ENCODE data around the gene FAM185A. TPM values are rescaled to one million over a fixed set of nuclear protein-coding genes. Genes with fewer than 3 reads are reported as not detected.
A peak's percentile ranks its signal among the peaks of the same experiment; 100 is the strongest.
"Not testable (repeated sequence)": the region's sequence is repeated elsewhere in the genome, so short reads cannot be mapped to it uniquely, and the experiment has no call there.

The FAM185A gene
- total RNA-seq (1 to 10 TPM; 4.5 to 4.9 TPM), total RNA-seq (2.3 to 12.4 (median 6.9) reads per million in 172 experiments)
- 3.9 TPM for polyA plus RNA-seq (2013, experiment 1 of 2)
- 5.8 TPM for polyA plus RNA-seq (2013, experiment 2 of 2)

GRCh38 chr7:102748605-102749444 lies at the start of gene FAM185A:
TSS of gene FAM185A (plus strand) at chr7:102748999. CDS start at chr7:102749208, 209 bp downstream.
- H3K4me1 Mint-ChIP-seq (ENCODE audit: low read depth): peaks cover 14% of the 10 kb centered on the region
- ATAC-seq (ENCODE audit: poor library complexity): peak; percentile 98
- intact Hi-C loops (cut with DNase I, micrococcal nuclease): loop anchor here in 1 of 2 experiments (5.0 to 10.0 kb wide), 2 partner anchors 323 to 464 kb away; partner anchors contain the start of genes FBXL13 and SH2B2
- not testable (repeated sequence) for H3K36me3 ChIP-seq (ENCODE audit: insufficient read depth, low read length); H3K27me3 ChIP-seq (ENCODE audit: control insufficient read depth in 1 of 2, insufficient read depth in 2 of 2, low read length in 2 of 2); H3K27ac ChIP-seq (ENCODE audit: low read depth in 1 of 2, low read length in 2 of 2); H3K9me3 Mint-ChIP-seq; H3K36me3 Mint-ChIP-seq (ENCODE audit: low read depth); H3K9me3 ChIP-seq (ENCODE audit: control insufficient read depth in 1 of 2, insufficient read depth in 1 of 2, low read length in 2 of 2); H3K27me3 Mint-ChIP-seq
- peak within 1 kb of the TSS; percentile 90 for H3K4me3 Mint-ChIP-seq
- ChIA-PET POLR2A (interaction anchor here (0.6 to 1.4 kb wide), 3 partner anchors 326 to 581 kb away, joined by 4 to 19 read pairs (median 5); partner anchors contain the start of genes ARMC10, FBXL13 and NAPEPLD), CTCF (interaction anchor here (0.7 kb wide), 1 partner anchor 313 kb away, joined by 3 read pairs; no protein-coding TSS in a partner anchor)
- Histone ChIP-seq H3K4me3 (ENCODE audit: low read length) (peak within 1 kb of the TSS; percentile 70), H3K4me1 (ENCODE audit: insufficient read depth, low read length) (peaks cover 13% of the 10 kb centered on the region)
- DNase-seq: peak; percentile 85 to 98 (median 91)
- peak within 1 kb of the TSS; percentile 55 for H3K27ac Mint-ChIP-seq

GRCh38 chr7:102713011-102713690 lies 35.6 kb upstream of the FAM185A start:
- intact Hi-C loops (cut with DNase I, micrococcal nuclease); H3K9me3 Mint-ChIP-seq; POLR2A ChIA-PET; H3K4me1 Mint-ChIP-seq (ENCODE audit: low read depth); H3K27me3 ChIP-seq (ENCODE audit: control insufficient read depth in 1 of 2, insufficient read depth in 2 of 2, low read length in 2 of 2); H3K27me3 Mint-ChIP-seq; H3K27ac ChIP-seq (ENCODE audit: low read depth in 1 of 2, low read length in 2 of 2); H3K36me3 Mint-ChIP-seq (ENCODE audit: low read depth); H3K36me3 ChIP-seq (ENCODE audit: insufficient read depth, low read length); H3K9me3 ChIP-seq (ENCODE audit: control insufficient read depth in 1 of 2, insufficient read depth in 1 of 2, low read length in 2 of 2); H3K4me3 ChIP-seq (ENCODE audit: low read length); H3K4me1 ChIP-seq (ENCODE audit: insufficient read depth, low read length); H3K4me3 Mint-ChIP-seq: not testable (repeated sequence)
- peak; percentile 33 for ATAC-seq (ENCODE audit: poor library complexity)
- peak overlapping the region; percentile 37 for H3K27ac Mint-ChIP-seq
- CTCF ChIA-PET: interaction anchor here (0.6 kb wide), 1 partner anchor 27 kb away, joined by 3 read pairs; no protein-coding TSS in a partner anchor
- peak in 3 of 14 experiments; percentile 18 to 30 (median 23) for DNase-seq

GRCh38 chr7:102713691-102714080 lies 35.1 kb upstream of the FAM185A start:
- H3K4me1 ChIP-seq (ENCODE audit: insufficient read depth, low read length); H3K9me3 Mint-ChIP-seq; CTCF ChIA-PET; intact Hi-C loops (cut with DNase I, micrococcal nuclease); H3K27ac ChIP-seq (ENCODE audit: low read depth in 1 of 2, low read length in 2 of 2); H3K4me3 Mint-ChIP-seq; DNase-seq; H3K9me3 ChIP-seq (ENCODE audit: control insufficient read depth in 1 of 2, insufficient read depth in 1 of 2, low read length in 2 of 2); POLR2A ChIA-PET; H3K36me3 ChIP-seq (ENCODE audit: insufficient read depth, low read length); H3K4me3 ChIP-seq (ENCODE audit: low read length); H3K36me3 Mint-ChIP-seq (ENCODE audit: low read depth); H3K4me1 Mint-ChIP-seq (ENCODE audit: low read depth); H3K27me3 Mint-ChIP-seq; H3K27me3 ChIP-seq (ENCODE audit: control insufficient read depth in 1 of 2, insufficient read depth in 2 of 2, low read length in 2 of 2); H3K27ac Mint-ChIP-seq: not testable (repeated sequence)
- peak; percentile 10 for ATAC-seq (ENCODE audit: poor library complexity)

GRCh38 chr7:102714774-102715522 lies 33.9 kb upstream of the FAM185A start:
- H3K9me3 Mint-ChIP-seq; H3K36me3 Mint-ChIP-seq (ENCODE audit: low read depth); H3K27ac ChIP-seq (ENCODE audit: low read depth in 1 of 2, low read length in 2 of 2); ATAC-seq (ENCODE audit: poor library complexity); DNase-seq; POLR2A ChIA-PET; H3K27me3 Mint-ChIP-seq; intact Hi-C loops (cut with DNase I, micrococcal nuclease); H3K27ac Mint-ChIP-seq; H3K4me1 Mint-ChIP-seq (ENCODE audit: low read depth); H3K36me3 ChIP-seq (ENCODE audit: insufficient read depth, low read length); H3K27me3 ChIP-seq (ENCODE audit: control insufficient read depth in 1 of 2, insufficient read depth in 2 of 2, low read length in 2 of 2); H3K4me3 ChIP-seq (ENCODE audit: low read length); CTCF ChIA-PET; H3K9me3 ChIP-seq (ENCODE audit: control insufficient read depth in 1 of 2, insufficient read depth in 1 of 2, low read length in 2 of 2); H3K4me3 Mint-ChIP-seq; H3K4me1 ChIP-seq (ENCODE audit: insufficient read depth, low read length): not testable (repeated sequence)

- H3K4me1 ChIP-seq (ENCODE audit: insufficient read depth, low read length); H3K27ac Mint-ChIP-seq; POLR2A ChIA-PET; H3K27me3 ChIP-seq (ENCODE audit: control insufficient read depth in 1 of 2, insufficient read depth in 2 of 2, low read length in 2 of 2); H3K4me1 Mint-ChIP-seq (ENCODE audit: low read depth); H3K4me3 ChIP-seq (ENCODE audit: low read length); H3K27ac ChIP-seq (ENCODE audit: low read depth in 1 of 2, low read length in 2 of 2); H3K9me3 Mint-ChIP-seq; H3K4me3 Mint-ChIP-seq; intact Hi-C loops (cut with DNase I, micrococcal nuclease); H3K36me3 Mint-ChIP-seq (ENCODE audit: low read depth); CTCF ChIA-PET; H3K36me3 ChIP-seq (ENCODE audit: insufficient read depth, low read length); H3K27me3 Mint-ChIP-seq; H3K9me3 ChIP-seq (ENCODE audit: control insufficient read depth in 1 of 2, insufficient read depth in 1 of 2, low read length in 2 of 2): not testable (repeated sequence)
- peak; percentile 87 for ATAC-seq (ENCODE audit: poor library complexity)
- peak in 3 of 14 experiments; percentile 10 to 19 (median 17) for DNase-seq
Observed at GRCh38 chr7:102715718-102716117, 33.1 kb upstream of the FAM185A start.

GRCh38 chr7:102718491-102718890 lies 30.3 kb upstream of the FAM185A start:
- H3K36me3 ChIP-seq (ENCODE audit: insufficient read depth, low read length); H3K4me3 Mint-ChIP-seq; ATAC-seq (ENCODE audit: poor library complexity); POLR2A ChIA-PET; H3K9me3 Mint-ChIP-seq; H3K27ac ChIP-seq (ENCODE audit: low read depth in 1 of 2, low read length in 2 of 2); H3K36me3 Mint-ChIP-seq (ENCODE audit: low read depth); H3K4me3 ChIP-seq (ENCODE audit: low read length); H3K4me1 ChIP-seq (ENCODE audit: insufficient read depth, low read length); H3K27me3 Mint-ChIP-seq; H3K9me3 ChIP-seq (ENCODE audit: control insufficient read depth in 1 of 2, insufficient read depth in 1 of 2, low read length in 2 of 2); CTCF ChIA-PET; H3K27ac Mint-ChIP-seq; H3K4me1 Mint-ChIP-seq (ENCODE audit: low read depth); H3K27me3 ChIP-seq (ENCODE audit: control insufficient read depth in 1 of 2, insufficient read depth in 2 of 2, low read length in 2 of 2); DNase-seq; intact Hi-C loops (cut with DNase I, micrococcal nuclease): not testable (repeated sequence)

Measured in CD4-positive, alpha-beta T cell (primary cell).